GM19452 (cell line): ENCODE measurements around the gene MEIS2.

ENCODE experiments used
- ATAC-seq: cut with Tn5 transposase; IDR thresholded peaks from one replicate; pipeline ENCODE4 v1.9.1; 2021; ENCODE audit not compliant: unreplicated experiment

The MEIS2 gene

GRCh38 chr15:36967929-36968328 is 132.4 kb downstream of the MEIS2 start:
- no peak for ATAC-seq

- ATAC-seq, result no peak
Observed at GRCh38 chr15:36966708-36967107, 133.6 kb downstream of the MEIS2 start.

- no peak for ATAC-seq
Observed at GRCh38 chr15:36965570-36966342, 134.6 kb downstream of the MEIS2 start.

- no peak for ATAC-seq
Observed at GRCh38 chr15:36964626-36965025, 135.7 kb downstream of the MEIS2 start.

- ATAC-seq, result no peak
Observed at GRCh38 chr15:36961956-36962355, 138.4 kb downstream of the MEIS2 start.

GRCh38 chr15:36960947-36961227 is 139.5 kb downstream of the MEIS2 start:
- no peak for ATAC-seq

- ATAC-seq, result no peak
Observed at GRCh38 chr15:36960179-36960946, 140.0 kb downstream of the MEIS2 start.

GRCh38 chr15:36959746-36960145 is 140.6 kb downstream of the MEIS2 start:
- no peak for ATAC-seq

GRCh38 chr15:36958606-36959005 is 141.7 kb downstream of the MEIS2 start:
- ATAC-seq, result no peak

GRCh38 chr15:36954486-36954885 is 145.9 kb downstream of the MEIS2 start:
- ATAC-seq, result no peak

- ATAC-seq, result no peak
Observed at GRCh38 chr15:36953346-36953745, 147.0 kb downstream of the MEIS2 start.

GRCh38 chr15:36951731-36952247 is 148.6 kb downstream of the MEIS2 start:
- ATAC-seq, result no peak

GRCh38 chr15:36950371-36950770 is 150.0 kb downstream of the MEIS2 start:
- ATAC-seq, result no peak

- ATAC-seq, result no peak
Observed at GRCh38 chr15:36948982-36949381, 151.4 kb downstream of the MEIS2 start.

GRCh38 chr15:36947035-36947719 is 153.2 kb downstream of the MEIS2 start:
- no peak for ATAC-seq

GRCh38 chr15:36944442-36944841 is 155.9 kb downstream of the MEIS2 start:
- no peak for ATAC-seq

GRCh38 chr15:36943508-36944361 is 156.6 kb downstream of the MEIS2 start:
- no peak for ATAC-seq

- no peak for ATAC-seq
Observed at GRCh38 chr15:36942248-36942827, 158.0 kb downstream of the MEIS2 start.

GRCh38 chr15:36941798-36942197 is 158.6 kb downstream of the MEIS2 start:
- no peak for ATAC-seq

- ATAC-seq, result no peak
Observed at GRCh38 chr15:36940636-36941260, 159.6 kb downstream of the MEIS2 start.
